Kidney glomerular epithelial cell (primary cell): ENCODE results near the gene C1QL2.

Source experiments
- DNase-seq: peaks from one replicate; lab custom pipeline; 2025; lab: John Stamatoyannopoulos, UW

The C1QL2 gene

GRCh38 chr2:119158563-119159347 is at the start of gene C1QL2:
Gene C1QL2, minus strand, starts transcription at chr2:119158751. Its CDS starts 482 bp downstream, at chr2:119158269.
- DNase-seq = no peak

- DNase-seq = no peak
Observed at GRCh38 chr2:119207447-119207846, 48.9 kb upstream of the C1QL2 start.

- DNase-seq = no peak
Observed at GRCh38 chr2:119206201-119206600, 47.6 kb upstream of the C1QL2 start.

- DNase-seq = no peak
Observed at GRCh38 chr2:119205001-119205706, 46.6 kb upstream of the C1QL2 start.

- DNase-seq = no peak
Observed at GRCh38 chr2:119204525-119204924, 46.0 kb upstream of the C1QL2 start.

- no peak for DNase-seq
Observed at GRCh38 chr2:119202610-119203310, 44.2 kb upstream of the C1QL2 start.

GRCh38 chr2:119201815-119202214 is 43.3 kb upstream of the C1QL2 start:
- DNase-seq = no peak

- DNase-seq = peak; percentile 14
Observed at GRCh38 chr2:119198240-119198840, 39.8 kb upstream of the C1QL2 start.

GRCh38 chr2:119197529-119198239 is 39.1 kb upstream of the C1QL2 start:
- no peak for DNase-seq

- DNase-seq = no peak
Observed at GRCh38 chr2:119197126-119197405, 38.5 kb upstream of the C1QL2 start.

GRCh38 chr2:119196301-119197125 is 38.0 kb upstream of the C1QL2 start:
- DNase-seq = peak; percentile 9

- DNase-seq = no peak
Observed at GRCh38 chr2:119195887-119196286, 37.3 kb upstream of the C1QL2 start.

- DNase-seq = no peak
Observed at GRCh38 chr2:119195001-119195400, 36.5 kb upstream of the C1QL2 start.

- no peak for DNase-seq
Observed at GRCh38 chr2:119192893-119193292, 34.3 kb upstream of the C1QL2 start.

GRCh38 chr2:119190321-119191111 is 32.0 kb upstream of the C1QL2 start:
- DNase-seq = no peak

GRCh38 chr2:119184512-119184911 is 26.0 kb upstream of the C1QL2 start:
- no peak for DNase-seq

GRCh38 chr2:119181791-119182445 is 23.4 kb upstream of the C1QL2 start:
- no peak for DNase-seq

- no peak for DNase-seq
Observed at GRCh38 chr2:119181391-119181790, 22.8 kb upstream of the C1QL2 start.

- DNase-seq = no peak
Observed at GRCh38 chr2:119180892-119181291, 22.3 kb upstream of the C1QL2 start.

GRCh38 chr2:119179991-119180390 is 21.4 kb upstream of the C1QL2 start:
- no peak for DNase-seq
